Heart left ventricle (tissue), 13 donors: ENCODE data around the gene COLEC11.

ENCODE experiments used
- POLR2A ChIP-seq, 2 donors: fragments of 450-650 bp; IDR thresholded peaks; one replicate each; pipeline ENCODE4 v1.6.1; 2017; ENCODE audit warnings: antibody characterized with exemption in 2 of 2, mild to moderate bottlenecking in 2 of 2, moderate library complexity in 2 of 2
- TF ChIP-seq, protein P1 (sequence below), 12 donors: fragments of 200-600 bp; sonication (generic) in 4 of 12; IDR thresholded peaks; one replicate each; pipeline versions ENCODE4 v1.5.0 to v1.8.0; 2018 to 2022; ENCODE audit warnings: antibody characterized with exemption in 12 of 12, mild to moderate bottlenecking in 5 of 12
- donor health status: ischemic (EF 13 %, LVEDD 7.1; RV severe dilation, severe dysfunction).
- donor health status: DM: no; HTN: yes; CAD: no.
- donor health status: DM: no; HTN: no; CAD: no.
- donor health status: ischemic (EF 25% LVEDD 6.9; RV normal size, moderate dysfunction).
- donor health status: ischemic (EF 25% LVEDD 5.7; RV mildly dilated, moderate dysfunction).
- donor health status: ischemic (EF 35%, LVEDD 5.7; RV mildly dilated, moderate dysfunction).
- donor health status: nonischemic (EF 11% LVEDD 7.7; RV severe dilation, severe dysfunction).
- donor health status: DM: yes; HTN: yes; CAD: no.
- donor health status: PGD.
- donor health status: ischemic (EF 29% LVEDD 5.4; RV normal size, mild dysfunction).
- donor health status: nonischemic (EF 23%, LVEDD 6.1; RV moderate dilation, normal function).

DNA sequence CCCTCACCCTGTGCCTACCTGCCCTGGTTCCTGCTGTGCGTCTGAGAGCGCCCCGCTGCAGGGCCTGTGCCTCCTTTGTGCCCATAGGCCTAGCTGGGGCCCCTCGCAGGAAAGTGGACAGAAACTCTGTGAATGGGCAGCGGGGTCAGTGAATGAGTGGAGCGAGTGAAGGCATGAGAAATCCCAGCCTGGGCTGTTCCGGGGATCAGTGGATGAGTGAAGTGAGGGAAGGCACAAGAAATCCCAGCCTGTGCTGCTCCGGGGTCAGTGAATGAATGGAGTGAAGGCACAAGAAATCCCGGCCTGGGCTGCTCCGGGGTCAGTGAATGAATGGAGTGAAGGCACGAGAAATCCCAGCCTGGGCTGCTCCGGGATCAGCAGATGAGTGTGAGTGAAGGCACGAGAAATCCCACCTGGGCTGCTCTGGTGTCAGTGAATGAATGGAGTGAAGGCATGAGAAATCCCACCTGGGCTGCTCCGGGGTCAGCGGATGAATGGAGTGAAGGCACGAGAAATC, 2.0 kb downstream of the COLEC11 start:
- no peak for TF ChIP-seq POLR2A (IDR thresholded peaks at IDR 0.05)
- TF ChIP-seq, protein P1, sequence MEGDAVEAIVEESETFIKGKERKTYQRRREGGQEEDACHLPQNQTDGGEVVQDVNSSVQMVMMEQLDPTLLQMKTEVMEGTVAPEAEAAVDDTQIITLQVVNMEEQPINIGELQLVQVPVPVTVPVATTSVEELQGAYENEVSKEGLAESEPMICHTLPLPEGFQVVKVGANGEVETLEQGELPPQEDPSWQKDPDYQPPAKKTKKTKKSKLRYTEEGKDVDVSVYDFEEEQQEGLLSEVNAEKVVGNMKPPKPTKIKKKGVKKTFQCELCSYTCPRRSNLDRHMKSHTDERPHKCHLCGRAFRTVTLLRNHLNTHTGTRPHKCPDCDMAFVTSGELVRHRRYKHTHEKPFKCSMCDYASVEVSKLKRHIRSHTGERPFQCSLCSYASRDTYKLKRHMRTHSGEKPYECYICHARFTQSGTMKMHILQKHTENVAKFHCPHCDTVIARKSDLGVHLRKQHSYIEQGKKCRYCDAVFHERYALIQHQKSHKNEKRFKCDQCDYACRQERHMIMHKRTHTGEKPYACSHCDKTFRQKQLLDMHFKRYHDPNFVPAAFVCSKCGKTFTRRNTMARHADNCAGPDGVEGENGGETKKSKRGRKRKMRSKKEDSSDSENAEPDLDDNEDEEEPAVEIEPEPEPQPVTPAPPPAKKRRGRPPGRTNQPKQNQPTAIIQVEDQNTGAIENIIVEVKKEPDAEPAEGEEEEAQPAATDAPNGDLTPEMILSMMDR (IDR thresholded peaks at IDR 0.05) = no peak
